Testis (tissue), 3 donors: ENCODE measurements around the gene DISC1. TPM values are rescaled to one million over a fixed set of nuclear protein-coding genes. Genes with fewer than 3 reads are reported as not detected.

Experiments used
- DNase-seq: peaks from one replicate; pipeline ENCODE4 v3.0.0-alpha.2; 2019
- H3K27ac ChIP-seq, 2 donors: fragments of 200-600 bp; sonication (generic); one replicate each; pipeline ENCODE4 v1.5.1; 2019
- H3K27me3 ChIP-seq: fragments of 200-600 bp; sonication (generic); one replicate; pipeline ENCODE4 v1.5.1; 2019
- H3K36me3 ChIP-seq: fragments of 200-600 bp; sonication (generic); one replicate; pipeline ENCODE4 v1.5.1; 2017; ENCODE audit warnings: low read depth; ENCODE audit errors: missing control alignments
- H3K4me1 ChIP-seq: fragments of 200-600 bp; sonication (generic); one replicate; pipeline ENCODE4 v1.5.1; 2019
- H3K4me3 ChIP-seq, 2 donors: fragments of 200-600 bp; sonication (generic); one replicate each; pipeline ENCODE4 v1.5.1; 2017 to 2019
- H3K9me3 ChIP-seq: fragments of 200-600 bp; sonication (generic); one replicate; pipeline ENCODE4 v1.5.1; 2017
- POLR2A ChIP-seq: fragments of 450-650 bp; IDR thresholded peaks from one replicate; pipeline ENCODE4 v1.6.1; 2017; ENCODE audit warnings: antibody characterized with exemption, mild to moderate bottlenecking, moderate library complexity
- WGBS, 2 donors: methylation state at CpG; one replicate each; pipeline ENCODE4 v1.1.5; 2018; 5-methylcytosine and 5-hydroxymethylcytosine counted together
- intact Hi-C: fragments of 100-400 bp; cut with DNase I; formaldehyde crosslinking; loops from one replicate; pipeline ENCODE4 v1.15.1; 2023; ENCODE audit warnings: low total_unique reads
- polyA plus RNA-seq: library from polyadenylated mRNA; stranded (reverse); fragments of 350-450 nt; fragmentation: Illumina TruSeq; extraction: RNeasy Lipid Tissue Mini Kit (QIAGEN cat#74804); gene quantifications from one replicate; pipeline ENCODE4 v1.2.3, GENCODE V29; 2014; ENCODE audit warnings: low read depth, low replicate concordance; ENCODE audit not compliant: insufficient read depth
- total RNA-seq, 2 donors: library from RNA; depleted of rRNA; stranded (reverse); fragments of >200 nt; gene quantifications; one replicate each; pipeline ENCODE4 v1.2.3, GENCODE V29; 2016
- TF ChIP-seq, protein P1 (sequence below), 3 experiments: fragments of 450-650 bp in 2 of 3; fragments of 200-600 bp in 1 of 3; sonication (generic) in 1 of 3; IDR thresholded peaks; one replicate each; pipeline ENCODE4 v1.5.1; 2016 to 2019; ENCODE audit warnings: antibody characterized with exemption in 3 of 3, mild to moderate bottlenecking in 2 of 3, moderate library complexity in 1 of 3

DISC1 gene
- total and polyA plus RNA-seq, 3 donors from 2014 or later = 1.8 to 6.8 (median 5.7) TPM

DNA sequence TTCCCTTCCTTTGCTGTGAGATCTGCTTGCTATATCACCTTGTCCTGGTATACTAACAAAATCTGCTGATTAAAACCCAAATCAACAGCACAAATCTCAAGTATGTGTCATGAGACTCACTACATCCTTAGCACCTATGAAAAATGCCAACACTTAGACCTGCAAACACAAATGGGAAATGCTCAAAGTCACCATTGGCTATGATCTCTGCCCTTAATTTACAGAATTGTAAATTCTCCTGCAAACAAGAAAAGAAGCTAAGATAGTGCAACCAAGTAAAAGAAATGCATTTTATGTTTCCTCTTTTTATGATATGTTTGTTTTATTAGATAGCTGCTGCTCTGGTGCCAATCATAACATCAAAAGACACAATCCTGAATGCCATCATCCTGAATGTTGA lies 80.8 kb downstream of the DISC1 start:
- no peaks in the 10 kb centered on the region for H3K36me3 ChIP-seq
- no peak for TF ChIP-seq POLR2A
- TF ChIP-seq, protein P1, sequence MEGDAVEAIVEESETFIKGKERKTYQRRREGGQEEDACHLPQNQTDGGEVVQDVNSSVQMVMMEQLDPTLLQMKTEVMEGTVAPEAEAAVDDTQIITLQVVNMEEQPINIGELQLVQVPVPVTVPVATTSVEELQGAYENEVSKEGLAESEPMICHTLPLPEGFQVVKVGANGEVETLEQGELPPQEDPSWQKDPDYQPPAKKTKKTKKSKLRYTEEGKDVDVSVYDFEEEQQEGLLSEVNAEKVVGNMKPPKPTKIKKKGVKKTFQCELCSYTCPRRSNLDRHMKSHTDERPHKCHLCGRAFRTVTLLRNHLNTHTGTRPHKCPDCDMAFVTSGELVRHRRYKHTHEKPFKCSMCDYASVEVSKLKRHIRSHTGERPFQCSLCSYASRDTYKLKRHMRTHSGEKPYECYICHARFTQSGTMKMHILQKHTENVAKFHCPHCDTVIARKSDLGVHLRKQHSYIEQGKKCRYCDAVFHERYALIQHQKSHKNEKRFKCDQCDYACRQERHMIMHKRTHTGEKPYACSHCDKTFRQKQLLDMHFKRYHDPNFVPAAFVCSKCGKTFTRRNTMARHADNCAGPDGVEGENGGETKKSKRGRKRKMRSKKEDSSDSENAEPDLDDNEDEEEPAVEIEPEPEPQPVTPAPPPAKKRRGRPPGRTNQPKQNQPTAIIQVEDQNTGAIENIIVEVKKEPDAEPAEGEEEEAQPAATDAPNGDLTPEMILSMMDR (IDR thresholded peaks at IDR 0.05) = no peak
- no peaks in the 10 kb centered on the region for H3K9me3 ChIP-seq
- no peak overlapping the region for H3K27ac ChIP-seq
- intact Hi-C loops = no loop called here
- no peak for DNase-seq
- no peaks in the 10 kb centered on the region for H3K4me1 ChIP-seq
- no peak overlapping the region for H3K4me3 ChIP-seq
- H3K27me3 ChIP-seq = no peaks in the 10 kb centered on the region

DNA sequence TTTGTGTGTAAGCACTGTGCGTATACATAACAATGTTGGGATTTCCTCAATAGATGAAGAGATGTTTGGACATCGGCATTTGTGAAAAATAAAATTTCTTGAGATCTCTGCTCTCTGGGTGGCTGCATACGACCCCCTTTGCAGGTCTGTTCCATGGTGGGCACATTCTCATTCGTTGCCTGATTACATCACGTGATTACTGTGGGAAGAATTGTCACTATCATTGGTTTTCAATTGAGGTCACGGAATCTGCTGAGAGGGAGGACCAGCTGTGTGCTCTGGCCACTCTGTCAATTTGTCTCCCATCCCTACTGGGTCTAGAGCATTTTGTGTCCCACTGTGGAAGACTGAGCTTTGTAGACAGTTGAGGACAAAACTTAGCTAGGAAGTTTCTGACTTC lies 81.8 kb downstream of the DISC1 start:
- WGBS, 2 donors = 90 to 97% methylated on average over 6 of the region's 6 CpGs
- intact Hi-C loops = no loop called here
- TF ChIP-seq POLR2A = no peak
- TF ChIP-seq, protein P1 (IDR thresholded peaks at IDR 0.05) = no peak
- DNase-seq = no peak
- Histone ChIP-seq H3K27me3 (no peaks in the 10 kb centered on the region), H3K27ac (no peak overlapping the region), H3K9me3 (no peaks in the 10 kb centered on the region), H3K4me3 (no peak overlapping the region), H3K4me1 (no peaks in the 10 kb centered on the region), H3K36me3 (no peaks in the 10 kb centered on the region)

DNA sequence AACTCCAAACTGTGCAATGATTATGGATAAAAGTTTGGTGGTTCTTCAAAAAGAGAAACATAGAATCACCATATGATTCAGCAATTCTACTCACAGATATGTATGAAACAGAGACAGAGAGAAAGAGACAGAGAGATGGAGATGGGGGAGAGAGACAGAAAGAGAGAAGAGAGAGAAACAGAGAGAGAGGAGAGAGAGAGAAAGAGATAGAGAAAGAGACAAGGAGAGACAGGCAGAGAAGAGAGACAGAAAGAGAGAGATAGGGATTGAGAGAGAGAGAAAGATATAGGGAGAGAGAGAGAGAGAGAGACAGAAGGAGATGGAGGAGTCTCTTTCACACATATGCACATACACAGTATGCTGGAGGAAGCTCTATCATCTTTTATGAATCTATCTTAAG lies 87.8 kb downstream of the DISC1 start:
- TF ChIP-seq, protein P1 (IDR thresholded peaks at IDR 0.05) = no peak
- no peak for TF ChIP-seq POLR2A
- Histone ChIP-seq H3K36me3 (no peaks in the 10 kb centered on the region), H3K27me3 (no peaks in the 10 kb centered on the region), H3K9me3 (no peaks in the 10 kb centered on the region), H3K4me1 (no peaks in the 10 kb centered on the region), H3K27ac (no peak overlapping the region), H3K4me3 (no peak overlapping the region)
- no peak for DNase-seq
- intact Hi-C loops = no loop called here

DNA sequence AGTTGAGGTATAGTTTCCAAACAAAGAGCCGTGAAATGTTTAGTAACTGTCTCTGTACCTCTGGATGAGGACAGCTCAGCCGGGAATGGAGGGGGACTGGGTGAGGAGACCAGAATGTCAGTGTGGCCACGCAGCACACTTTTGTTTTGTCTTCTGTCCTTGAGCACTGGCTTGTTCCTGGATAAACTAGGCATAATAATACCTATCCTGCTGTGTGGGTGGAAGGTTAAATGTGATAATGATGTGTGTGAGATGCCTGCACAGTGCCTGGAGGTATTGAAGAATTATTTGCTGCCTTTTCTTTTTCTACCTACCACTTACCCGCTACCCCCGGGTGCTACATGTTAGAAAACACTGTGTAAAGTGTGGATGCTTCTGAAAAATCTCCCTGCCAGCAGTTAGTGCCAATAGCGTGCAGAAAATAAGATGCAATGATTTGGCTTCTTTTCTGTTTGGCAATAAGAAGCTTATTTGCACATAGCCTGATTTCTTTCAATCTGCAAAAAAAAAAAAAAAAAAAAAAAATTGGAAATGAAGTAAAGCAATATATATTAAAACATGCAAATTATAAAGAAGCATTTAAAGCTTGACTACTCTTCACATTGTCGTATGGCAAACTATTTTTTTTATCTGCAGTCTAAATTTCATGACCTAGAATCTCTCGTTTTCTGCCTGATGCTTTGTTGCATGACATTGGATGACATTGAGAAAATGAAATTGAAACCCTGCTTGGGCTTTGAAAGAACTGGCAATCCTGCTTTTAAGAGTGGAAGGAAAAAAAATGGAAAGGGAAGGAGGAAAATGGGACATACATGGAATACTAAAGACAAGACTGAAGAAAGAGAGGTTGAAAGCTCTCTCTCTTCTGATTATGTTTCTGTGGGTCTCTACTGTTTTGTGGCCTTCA lies 89.5 kb downstream of the DISC1 start:
- intact Hi-C loops = no loop called here

More for the DNA sequence above, 89.5 kb downstream of the DISC1 start:
- Histone ChIP-seq H3K4me3 (no peak overlapping the region), H3K4me1 (no peaks in the 10 kb centered on the region), H3K27ac (no peak overlapping the region), H3K9me3 (no peaks in the 10 kb centered on the region), H3K36me3 (no peaks in the 10 kb centered on the region), H3K27me3 (no peaks in the 10 kb centered on the region)
- WGBS, 2 donors = 91% methylated on average over 8 of the region's 8 CpGs
- no peak for DNase-seq
- TF ChIP-seq POLR2A = no peak
- TF ChIP-seq, protein P1 (IDR thresholded peaks at IDR 0.05) = no peak
